RWPE2 (cell line): Measurements from ENCODE around the gene MMADHC.

Experiments used
- ATAC-seq: fragments of 200-7000 bp; cut with Tn5 transposase; 3 replicates; pipeline ENCODE4 v1.9.1; 2021; ENCODE audit warnings: low read depth
- DNase-seq: peaks from one replicate; pipeline ENCODE4 v3.0.0-alpha.2; 2020; ENCODE audit warnings: low spot score
- H3K27ac ChIP-seq: fragments of 450-650 bp; 2 replicates; pipeline ENCODE4 v1.5.1; 2017; ENCODE audit warnings: mild to moderate bottlenecking; ENCODE audit not compliant: poor library complexity, severe bottlenecking
- H3K27me3 ChIP-seq: fragments of 250-450 bp; sonication (Bioruptor Pico); 2 replicates; pipeline ENCODE4 v1.5.1; 2021; ENCODE audit warnings: mild to moderate bottlenecking, moderate library complexity; ENCODE audit not compliant: insufficient read depth, poor library complexity, severe bottlenecking
- H3K36me3 ChIP-seq: fragments of 250-450 bp; sonication (Bioruptor Pico); 2 replicates; pipeline ENCODE4 v1.5.1; 2020; ENCODE audit warnings: low read depth, mild to moderate bottlenecking, moderate library complexity
- H3K4me1 ChIP-seq: fragments of 250-450 bp; sonication (Bioruptor Pico); 2 replicates; pipeline ENCODE4 v1.5.1; 2021; ENCODE audit warnings: mild to moderate bottlenecking, moderate library complexity; ENCODE audit not compliant: insufficient read depth, poor library complexity, severe bottlenecking
- H3K4me3 ChIP-seq: fragments of 250-450 bp; sonication (Bioruptor Pico); 2 replicates; pipeline ENCODE4 v1.5.1; 2021; ENCODE audit warnings: mild to moderate bottlenecking, moderate library complexity; ENCODE audit not compliant: severe bottlenecking
- H3K9me3 ChIP-seq: fragments of 250-450 bp; sonication (Bioruptor Pico); 2 replicates; pipeline ENCODE4 v1.5.1; 2021; ENCODE audit warnings: mild to moderate bottlenecking, moderate library complexity; ENCODE audit not compliant: severe bottlenecking
- TF ChIP-seq, protein P1 (sequence below): fragments of 450-650 bp; IDR thresholded peaks from one replicate; pipeline ENCODE4 v1.5.1; 2017; ENCODE audit warnings: mild to moderate bottlenecking, moderate library complexity; ENCODE audit not compliant: poor library complexity, severe bottlenecking

The MMADHC gene

DNA sequence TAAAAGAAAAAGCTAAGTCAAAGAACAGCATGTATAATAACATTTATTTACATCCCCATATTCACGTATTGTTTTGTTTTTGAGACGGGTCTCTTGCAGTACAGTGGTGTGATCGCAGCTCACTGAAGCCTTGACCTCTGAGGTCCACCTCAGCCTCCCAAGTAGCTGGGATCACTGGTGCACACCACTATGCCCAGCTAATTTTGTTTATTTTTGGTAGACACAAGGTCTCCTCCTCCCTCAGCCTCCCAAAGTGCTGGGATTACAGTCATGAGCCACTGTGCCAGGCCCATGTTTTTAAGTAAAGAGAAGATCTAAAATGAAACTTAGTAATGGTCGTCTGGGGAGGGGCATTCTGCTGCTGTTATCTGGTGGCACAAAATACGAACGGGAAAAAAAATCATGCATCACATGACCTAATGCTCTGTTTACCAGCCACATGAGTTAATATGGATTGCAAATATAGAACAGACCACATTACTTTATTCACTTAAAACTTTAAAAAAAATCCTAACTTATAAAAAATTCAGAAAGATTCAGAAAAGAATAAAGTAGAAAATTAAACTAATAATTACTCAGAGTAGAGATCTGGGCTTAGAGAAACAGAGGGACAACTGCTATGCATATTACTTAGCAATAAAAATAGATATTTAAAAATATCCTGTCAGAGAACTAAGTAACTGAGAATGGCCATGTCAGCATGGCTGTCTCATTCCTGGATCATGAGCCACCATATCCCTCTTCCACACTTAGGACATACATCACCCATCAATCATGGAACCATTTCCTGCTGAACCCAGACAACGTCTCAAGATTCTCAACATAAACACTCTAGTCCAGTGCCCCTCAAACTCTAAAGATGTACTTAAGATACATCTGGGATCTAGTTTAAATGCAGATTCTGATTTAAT, 7.3 kb downstream of the MMADHC start:
- Histone ChIP-seq H3K27ac (no peak overlapping the region), H3K4me3 (no peak overlapping the region), H3K27me3 (no peaks in the 10 kb centered on the region), H3K4me1 (peaks cover 2% of the 10 kb centered on the region), H3K9me3 (no peaks in the 10 kb centered on the region), H3K36me3 (peaks cover 99% of the 10 kb centered on the region)
- ATAC-seq (peak; percentile 25; the same call in 1 of the 3 replicates), DNase-seq (no peak)
- TF ChIP-seq, protein P1, sequence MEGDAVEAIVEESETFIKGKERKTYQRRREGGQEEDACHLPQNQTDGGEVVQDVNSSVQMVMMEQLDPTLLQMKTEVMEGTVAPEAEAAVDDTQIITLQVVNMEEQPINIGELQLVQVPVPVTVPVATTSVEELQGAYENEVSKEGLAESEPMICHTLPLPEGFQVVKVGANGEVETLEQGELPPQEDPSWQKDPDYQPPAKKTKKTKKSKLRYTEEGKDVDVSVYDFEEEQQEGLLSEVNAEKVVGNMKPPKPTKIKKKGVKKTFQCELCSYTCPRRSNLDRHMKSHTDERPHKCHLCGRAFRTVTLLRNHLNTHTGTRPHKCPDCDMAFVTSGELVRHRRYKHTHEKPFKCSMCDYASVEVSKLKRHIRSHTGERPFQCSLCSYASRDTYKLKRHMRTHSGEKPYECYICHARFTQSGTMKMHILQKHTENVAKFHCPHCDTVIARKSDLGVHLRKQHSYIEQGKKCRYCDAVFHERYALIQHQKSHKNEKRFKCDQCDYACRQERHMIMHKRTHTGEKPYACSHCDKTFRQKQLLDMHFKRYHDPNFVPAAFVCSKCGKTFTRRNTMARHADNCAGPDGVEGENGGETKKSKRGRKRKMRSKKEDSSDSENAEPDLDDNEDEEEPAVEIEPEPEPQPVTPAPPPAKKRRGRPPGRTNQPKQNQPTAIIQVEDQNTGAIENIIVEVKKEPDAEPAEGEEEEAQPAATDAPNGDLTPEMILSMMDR: no peak

DNA sequence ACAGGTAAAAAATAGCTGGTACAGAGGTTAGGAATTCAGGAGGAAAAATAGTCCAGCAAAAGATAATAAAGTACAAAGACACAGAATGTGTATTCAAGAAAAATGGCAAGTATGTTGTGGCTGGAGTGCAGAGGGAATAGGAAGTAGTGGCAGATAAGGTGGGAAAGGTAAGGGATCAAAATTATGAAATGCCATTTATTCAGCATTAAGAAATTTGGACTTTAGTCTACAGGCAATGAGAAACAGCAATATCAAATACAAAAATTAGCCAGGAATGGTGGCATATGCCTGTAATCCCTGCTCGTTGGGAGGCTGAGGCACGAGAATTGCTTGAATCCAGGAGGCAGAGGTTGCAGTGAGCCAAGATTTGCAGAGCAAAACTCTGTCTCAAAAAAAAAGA, 10.3 kb downstream of the MMADHC start:
- Histone ChIP-seq H3K27me3 (no peaks in the 10 kb centered on the region), H3K4me1 (no peaks in the 10 kb centered on the region), H3K9me3 (no peaks in the 10 kb centered on the region), H3K27ac (no peak overlapping the region), H3K36me3 (peaks cover 99% of the 10 kb centered on the region), H3K4me3 (no peak overlapping the region)
- no peak for ATAC-seq
- no peak for DNase-seq
- TF ChIP-seq, protein P1: no peak

DNA sequence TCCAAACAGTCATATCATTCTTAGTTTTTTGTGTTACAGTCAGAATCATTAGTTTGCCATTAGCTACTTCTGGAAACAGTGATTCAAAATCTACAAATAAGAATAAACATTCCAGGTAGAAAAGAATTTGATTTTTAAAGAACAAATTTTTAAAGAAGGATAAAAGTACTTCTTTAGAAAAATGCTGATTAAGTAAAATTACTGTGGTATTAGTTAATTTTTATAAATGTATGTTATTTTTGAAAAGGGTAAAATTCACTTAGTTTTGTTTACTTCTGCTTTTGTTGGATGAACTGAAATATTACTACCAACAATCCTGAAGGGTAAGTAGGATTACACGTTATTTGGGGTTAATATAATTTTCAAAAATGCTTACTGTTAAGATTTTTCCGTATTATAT, 11.8 kb downstream of the MMADHC start:
- Histone ChIP-seq H3K27ac (no peak overlapping the region), H3K36me3 (peaks cover 97% of the 10 kb centered on the region), H3K4me1 (no peaks in the 10 kb centered on the region), H3K9me3 (no peaks in the 10 kb centered on the region), H3K27me3 (no peaks in the 10 kb centered on the region), H3K4me3 (no peak overlapping the region)
- TF ChIP-seq, protein P1: no peak
- DNase-seq: no peak
- no peak for ATAC-seq

DNA sequence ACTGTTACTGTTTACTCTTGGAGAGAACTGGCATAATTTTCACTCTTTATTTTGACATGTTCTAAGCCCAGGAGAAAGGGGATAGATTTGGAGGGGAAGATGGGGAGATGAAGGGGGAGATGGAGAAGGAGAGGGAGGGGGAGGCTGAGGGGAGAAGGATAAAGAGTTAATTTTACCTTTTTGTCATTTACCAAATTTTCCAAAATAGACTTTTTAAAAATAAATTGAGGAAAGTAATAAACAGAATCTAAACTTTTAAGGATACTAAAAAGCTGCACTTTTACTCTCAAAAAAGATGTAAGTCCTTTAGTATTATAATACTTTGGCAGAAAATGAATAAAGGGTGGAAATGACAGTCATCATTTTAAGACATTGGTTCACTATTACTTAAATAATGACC, 12.3 kb downstream of the MMADHC start:
- no peaks in the 10 kb centered on the region for H3K27me3 ChIP-seq
- peaks cover 97% of the 10 kb centered on the region for H3K36me3 ChIP-seq
- H3K4me1 ChIP-seq: no peaks in the 10 kb centered on the region
- H3K27ac ChIP-seq: no peak overlapping the region
- ATAC-seq (no peak), DNase-seq (no peak)
- TF ChIP-seq, protein P1: no peak
- H3K4me3 ChIP-seq: no peak overlapping the region
- no peaks in the 10 kb centered on the region for H3K9me3 ChIP-seq

GRCh38 chr2:149573760-149574159, 13.8 kb downstream of the MMADHC start:
- Histone ChIP-seq H3K4me1 (no peaks in the 10 kb centered on the region), H3K9me3 (no peaks in the 10 kb centered on the region), H3K27ac (no peak overlapping the region), H3K36me3 (peaks cover 98% of the 10 kb centered on the region), H3K4me3 (no peak overlapping the region), H3K27me3 (no peaks in the 10 kb centered on the region)
- TF ChIP-seq, protein P1: peak; percentile 64
- DNase-seq (no peak), ATAC-seq (no peak)
